HEK293 (cell line): ENCODE data around the gene ATP5MC2.

Experiments
- CTCF ChIA-PET: fragments of 350-600 bp; formaldehyde crosslinking; extraction: SDS; loops from one replicate; lab custom pipeline; 2021; ENCODE audit warnings: antibody characterized with exemption; lab: Yijun Ruan, JAX
- POLR2A ChIA-PET: fragments of 300-600 bp; formaldehyde crosslinking; extraction: SDS; loops from one replicate; lab custom pipeline; 2020; ENCODE audit warnings: antibody characterized with exemption, inconsistent platforms; lab: Yijun Ruan, JAX
- H3K27ac ChIP-seq: fragments of 200-500 bp; sonication (Bioruptor generic); 2 replicates; pipeline ENCODE4 v1.5.1; 2014; ENCODE audit warnings: low read depth, low read length, control low read depth, inconsistent platforms; ENCODE audit errors: extremely low read depth
- H3K36me3 ChIP-seq, 2 experiments: fragments of 200-500 bp in 1 of 2; sonication (Bioruptor generic) in 1 of 2; 1 replicate in 1 of 2; 2 replicates in 1 of 2; pipeline ENCODE4 v1.5.1; 2014 to 2017; ENCODE audit warnings: inconsistent platforms in 2 of 2, low read length in 2 of 2; ENCODE audit not compliant: control insufficient read depth in 2 of 2, insufficient read depth in 1 of 2
- H3K4me1 ChIP-seq: fragments of 200-500 bp; sonication (Bioruptor generic); 2 replicates; pipeline ENCODE4 v1.5.1; 2014; ENCODE audit warnings: mild to moderate bottlenecking, low read length, inconsistent platforms; ENCODE audit not compliant: control insufficient read depth, insufficient read depth
- H3K4me3 ChIP-seq: 2 replicates; pipeline ENCODE4 v1.5.1; 2011; ENCODE audit warnings: low read depth, mild to moderate bottlenecking, control low read depth, low read length, moderate library complexity
- H3K9me3 ChIP-seq: fragments of 200-500 bp; sonication (Bioruptor generic); 2 replicates; pipeline ENCODE4 v1.5.1; 2014; ENCODE audit warnings: low read depth, low read length, inconsistent platforms; ENCODE audit not compliant: control insufficient read depth, insufficient read depth
- GLI4 ChIP-seq: fragments of 450-650 bp; formaldehyde crosslinking; IDR thresholded peaks from 2 replicates; pipeline ENCODE4 v1.5.1; 2016; ENCODE audit warnings: missing biosample characterization, missing genetic modification characterization
- GLIS1 ChIP-seq: fragments of 450-650 bp; formaldehyde crosslinking; IDR thresholded peaks from 2 replicates; pipeline ENCODE4 v1.5.1; 2016; ENCODE audit warnings: missing biosample characterization, missing genetic modification characterization
- HOXC10 ChIP-seq: sonication (generic); formaldehyde crosslinking; IDR thresholded peaks from 2 replicates; pipeline ENCODE4 v1.8.1; 2023; ENCODE audit warnings: mild to moderate bottlenecking, missing genetic modification reagents
- HOXD13 ChIP-seq: sonication (generic); formaldehyde crosslinking; IDR thresholded peaks from 2 replicates; pipeline ENCODE4 v1.8.0; 2022; ENCODE audit warnings: missing genetic modification reagents, borderline replicate concordance
- KLF17 ChIP-seq: fragments of 450-650 bp; formaldehyde crosslinking; IDR thresholded peaks from 2 replicates; pipeline ENCODE4 v1.5.1; 2016; ENCODE audit warnings: missing biosample characterization, missing genetic modification characterization
- KLF9 ChIP-seq: fragments of 450-650 bp; formaldehyde crosslinking; IDR thresholded peaks from 2 replicates; pipeline ENCODE4 v1.5.1; 2016; ENCODE audit warnings: missing biosample characterization, missing genetic modification characterization, low read depth
- PRDM1 ChIP-seq: fragments of 450-650 bp; formaldehyde crosslinking; IDR thresholded peaks from 2 replicates; pipeline ENCODE4; 2016; ENCODE audit warnings: missing biosample characterization, missing genetic modification characterization
- PRDM6 ChIP-seq: fragments of 450-650 bp; formaldehyde crosslinking; IDR thresholded peaks from 2 replicates; pipeline ENCODE4 v1.5.1; 2017; ENCODE audit warnings: missing biosample characterization, missing genetic modification characterization
- REST ChIP-seq: fragments of 450-650 bp; formaldehyde crosslinking; IDR thresholded peaks from 2 replicates; pipeline ENCODE4 v1.5.1; 2016; ENCODE audit warnings: missing biosample characterization, missing genetic modification characterization
- TRIM28 ChIP-seq: IDR thresholded peaks from 2 replicates; pipeline ENCODE4 v1.6.1; 2011; ENCODE audit warnings: low read length, control low read depth, borderline replicate concordance
- ZBTB44 ChIP-seq: fragments of 450-650 bp; IDR thresholded peaks from 2 replicates; pipeline ENCODE4 v1.5.1; 2018; ENCODE audit warnings: missing biosample characterization, mild to moderate bottlenecking, missing genetic modification characterization
- ZBTB7A ChIP-seq: fragments of 450-650 bp; formaldehyde crosslinking; IDR thresholded peaks from 2 replicates; pipeline ENCODE4 v1.5.1; 2016; ENCODE audit warnings: low read depth, missing biosample characterization, missing genetic modification characterization
- ZFP41 ChIP-seq: fragments of 450-650 bp; formaldehyde crosslinking; IDR thresholded peaks from 2 replicates; pipeline ENCODE4 v1.5.1; 2016; ENCODE audit warnings: missing biosample characterization, missing genetic modification characterization, borderline replicate concordance
- ZNF2 ChIP-seq: fragments of 450-650 bp; formaldehyde crosslinking; IDR thresholded peaks from 2 replicates; pipeline ENCODE4 v1.5.1; 2016; ENCODE audit warnings: missing biosample characterization, missing genetic modification characterization
- ZNF23 ChIP-seq: fragments of 450-650 bp; formaldehyde crosslinking; IDR thresholded peaks from 2 replicates; pipeline ENCODE4 v1.5.1; 2016; ENCODE audit warnings: missing biosample characterization, missing genetic modification characterization, borderline replicate concordance
- ZNF335 ChIP-seq: fragments of 450-650 bp; formaldehyde crosslinking; conservative IDR thresholded peaks from 2 replicates; pipeline ENCODE4 v1.5.1; 2016; ENCODE audit warnings: missing biosample characterization, missing genetic modification characterization
- ZNF561 ChIP-seq: fragments of 450-650 bp; IDR thresholded peaks from 2 replicates; pipeline ENCODE4 v1.5.1; 2018; ENCODE audit warnings: missing biosample characterization, missing genetic modification characterization, borderline replicate concordance
- ZXDB ChIP-seq: fragments of 450-650 bp; formaldehyde crosslinking; IDR thresholded peaks from 2 replicates; pipeline ENCODE4 v1.5.1; 2016; ENCODE audit warnings: missing biosample characterization, missing genetic modification characterization
- TF ChIP-seq, protein P1 (sequence below): fragments of 450-650 bp; formaldehyde crosslinking; IDR thresholded peaks from 2 replicates; pipeline ENCODE4 v1.5.1; 2016; ENCODE audit warnings: missing biosample characterization, missing genetic modification characterization

ATP5MC2 gene

DNA sequence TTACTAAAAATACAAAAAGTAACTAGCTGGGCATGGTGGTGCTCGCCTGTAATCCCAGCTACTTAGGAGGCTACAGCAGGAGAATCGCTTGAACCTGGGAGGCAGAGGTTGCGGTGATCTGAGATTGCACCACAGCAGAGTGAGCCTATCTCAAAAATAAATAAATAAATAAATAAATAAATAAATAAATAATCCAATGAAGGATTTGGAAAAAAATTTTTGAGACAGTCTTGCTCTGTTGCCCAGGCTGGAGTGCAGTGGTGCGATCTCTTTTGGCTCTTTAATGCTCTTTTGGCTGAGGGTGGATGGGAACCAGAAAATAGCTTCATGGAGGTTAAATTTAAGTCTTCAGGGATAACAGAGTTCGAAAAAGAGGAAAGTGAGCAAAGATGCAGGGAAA is 11.7 kb downstream of the ATP5MC2 start (continued):
- TF ChIP-seq ZXDB (peak; percentile 69), ZNF2 (tag by site-specific recombination) (no peak), ZNF23 (tag by site-specific recombination) (no peak), HOXC10 (CRISPR knock-in tag) (no peak)
- TF ChIP-seq, protein P1, sequence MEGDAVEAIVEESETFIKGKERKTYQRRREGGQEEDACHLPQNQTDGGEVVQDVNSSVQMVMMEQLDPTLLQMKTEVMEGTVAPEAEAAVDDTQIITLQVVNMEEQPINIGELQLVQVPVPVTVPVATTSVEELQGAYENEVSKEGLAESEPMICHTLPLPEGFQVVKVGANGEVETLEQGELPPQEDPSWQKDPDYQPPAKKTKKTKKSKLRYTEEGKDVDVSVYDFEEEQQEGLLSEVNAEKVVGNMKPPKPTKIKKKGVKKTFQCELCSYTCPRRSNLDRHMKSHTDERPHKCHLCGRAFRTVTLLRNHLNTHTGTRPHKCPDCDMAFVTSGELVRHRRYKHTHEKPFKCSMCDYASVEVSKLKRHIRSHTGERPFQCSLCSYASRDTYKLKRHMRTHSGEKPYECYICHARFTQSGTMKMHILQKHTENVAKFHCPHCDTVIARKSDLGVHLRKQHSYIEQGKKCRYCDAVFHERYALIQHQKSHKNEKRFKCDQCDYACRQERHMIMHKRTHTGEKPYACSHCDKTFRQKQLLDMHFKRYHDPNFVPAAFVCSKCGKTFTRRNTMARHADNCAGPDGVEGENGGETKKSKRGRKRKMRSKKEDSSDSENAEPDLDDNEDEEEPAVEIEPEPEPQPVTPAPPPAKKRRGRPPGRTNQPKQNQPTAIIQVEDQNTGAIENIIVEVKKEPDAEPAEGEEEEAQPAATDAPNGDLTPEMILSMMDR: no peak

DNA sequence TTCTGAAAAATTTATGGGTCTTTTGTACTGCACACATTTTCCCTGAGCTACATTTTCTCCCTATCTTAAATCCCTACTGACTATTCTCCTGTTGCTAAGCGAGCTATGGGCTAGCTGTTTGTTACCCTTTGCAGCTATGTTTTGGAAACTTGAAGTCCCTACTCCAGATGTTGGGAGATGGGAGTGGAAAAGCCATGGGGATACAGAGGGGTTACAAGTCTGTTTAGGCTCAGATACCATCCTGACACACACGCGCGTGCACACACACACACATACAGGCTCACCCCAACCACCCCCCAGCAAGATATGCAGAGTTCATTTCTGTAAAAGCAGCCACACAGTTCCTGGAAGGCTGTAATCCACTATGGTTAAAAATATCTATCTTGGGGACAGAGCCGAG is 15.8 kb downstream of the ATP5MC2 start:
- no peaks in the 10 kb centered on the region for H3K9me3 ChIP-seq
- H3K36me3 ChIP-seq: peaks cover 16 to 19% of the 10 kb centered on the region in 2 experiments
- H3K4me1 ChIP-seq: peaks cover 20% of the 10 kb centered on the region
- no peak for TF ChIP-seq ZBTB7A (tag by site-specific recombination)
- TF ChIP-seq GLIS1: peak; percentile 69
- TF ChIP-seq ZNF561 (tag by site-specific recombination): no peak
- CTCF ChIA-PET: interaction anchor here (0.5 kb wide), 1 partner anchor 12 kb away, joined by 4 read pairs; no protein-coding TSS in a partner anchor
- peak overlapping the region; percentile 92 for H3K27ac ChIP-seq
- POLR2A ChIA-PET: interaction anchor here (0.8 to 2.0 kb wide), 2 partner anchors 16 to 629 kb away, joined by 4 to 10 read pairs; partner anchors contain the start of gene ATP5MC2
- no peak overlapping the region for H3K4me3 ChIP-seq

DNA sequence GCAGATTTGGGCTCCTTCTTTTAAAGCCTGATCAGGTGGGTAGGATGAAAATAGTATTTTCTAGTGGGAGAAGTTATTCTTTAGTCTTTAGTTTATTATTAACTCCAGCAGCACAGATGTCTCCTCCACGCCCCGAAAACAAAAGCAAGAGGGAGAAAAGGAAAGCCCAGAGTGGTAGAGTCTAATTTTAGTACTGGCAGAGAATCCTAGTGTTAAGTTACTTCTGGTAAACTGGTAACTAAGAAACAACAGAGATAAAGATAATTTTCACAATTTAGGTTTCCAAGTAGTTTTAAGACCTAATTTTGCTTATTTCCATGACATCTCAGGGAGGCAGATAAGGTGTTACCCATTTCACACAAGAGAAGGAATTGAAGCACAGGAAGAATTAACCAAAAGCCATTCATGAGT is 16.3 kb downstream of the ATP5MC2 start:
- H3K27ac ChIP-seq: peak overlapping the region; percentile 92
- H3K4me3 ChIP-seq: no peak overlapping the region
- peaks cover 11 to 15% of the 10 kb centered on the region in 2 experiments for H3K36me3 ChIP-seq
- POLR2A ChIA-PET: interaction anchor here (0.6 to 2.0 kb wide), 4 partner anchors 8 to 629 kb away, joined by 4 to 10 read pairs (median 4); partner anchors contain the start of gene ATP5MC2
- CTCF ChIA-PET: interaction anchor here (0.5 kb wide), 1 partner anchor 13 kb away, joined by 4 read pairs; no protein-coding TSS in a partner anchor
- peaks cover 20% of the 10 kb centered on the region for H3K4me1 ChIP-seq
- H3K9me3 ChIP-seq: no peaks in the 10 kb centered on the region
- TF ChIP-seq ZFP41 (tag by site-specific recombination) (no peak), KLF9 (tag by site-specific recombination) (no peak), PRDM1 (tag by site-specific recombination) (0 out of 2 replicates have a peak, but pooled peaks have one; percentile 2), ZNF335 (tag by site-specific recombination) (peak; percentile 49), KLF17 (tag by site-specific recombination) (no peak), HOXD13 (CRISPR knock-in tag) (no peak), REST (tag by site-specific recombination) (no peak), GLI4 (tag by site-specific recombination) (no peak), TRIM28 (no peak), PRDM6 (tag by site-specific recombination) (no peak), ZBTB44 (tag by site-specific recombination) (no peak)
- TF ChIP-seq, all 188 proteins: peak for 2
